Parietal lobe (tissue), 1 donor: ENCODE results near the gene HNRNPAB. TPM values are rescaled to one million over a fixed set of nuclear protein-coding genes. Genes with fewer than 3 reads are reported as not detected.

Experiments used
- total RNA-seq: library from RNA; depleted of rRNA; stranded (reverse); fragments of >200 nt; gene quantifications from one replicate; pipeline ENCODE4 v1.2.3, GENCODE V29; 2014

The HNRNPAB gene
- total RNA-seq, result 46.0 TPM

GRCh38 chr5:178204182-178204934 is at the start of gene HNRNPAB:
TSS of gene HNRNPAB (plus strand) at chr5:178204533. CDS start at chr5:178204838, 305 bp downstream.

DNA sequence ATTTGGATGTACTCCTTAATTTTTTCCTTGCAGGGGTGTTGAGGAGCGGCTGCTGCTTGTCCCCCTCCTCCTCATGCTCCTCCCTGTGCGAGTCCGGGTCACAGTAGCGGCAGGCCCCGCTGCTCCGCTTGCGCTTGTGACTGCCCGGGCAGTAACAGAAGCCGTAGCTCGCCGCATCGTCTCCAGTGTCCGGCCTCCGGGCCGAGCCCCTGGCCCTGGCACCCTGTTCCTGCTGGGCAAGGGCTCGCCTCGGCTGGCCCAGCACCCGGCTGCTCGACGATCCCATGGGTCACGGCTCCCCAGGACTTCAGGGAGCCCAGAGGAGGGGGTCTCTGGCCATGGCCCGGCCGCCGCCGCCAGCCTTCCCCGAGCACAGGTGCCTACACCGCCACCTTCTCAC is 17.3 kb upstream of the HNRNPAB start, which contains the start of gene GMCL2:
Gene GMCL2, minus strand, starts transcription at position 358 of the 400 bp plus-strand sequence. Its CDS starts 72 bp downstream, at position 286.

GRCh38 chr5:178232124-178232919 is 28.0 kb downstream of the HNRNPAB start, which contains the start of gene PHYKPL:
TSS of gene PHYKPL (minus strand) at chr5:178232802. CDS start at chr5:178232550, 252 bp downstream.

Other genes starting within 250 kb of the HNRNPAB start
- gene PROP1, start 208.3 kb upstream of the HNRNPAB start, total RNA-seq, result not detected
- gene N4BP3, start 91.0 kb upstream of the HNRNPAB start, total RNA-seq, result 9.7 TPM
- gene RMND5B, start 73.5 kb upstream of the HNRNPAB start, total RNA-seq, result 31.6 TPM
- gene NHP2, start 50.6 kb upstream of the HNRNPAB start, total RNA-seq, result 96.4 TPM
- gene GMCL2, start 17.2 kb upstream of the HNRNPAB start, total RNA-seq, result not detected
- 52.0 TPM for gene PHYKPL, start 28.3 kb downstream of the HNRNPAB start, total RNA-seq